ENCODE data around the gene ANKRD13C. TPM values are rescaled to one million over a fixed set of nuclear protein-coding genes. Genes with fewer than 3 reads are reported as not detected.

The ANKRD13C gene
- total RNA-seq, 1 experiment from 2014 or later = 21.3 TPM

DNA sequence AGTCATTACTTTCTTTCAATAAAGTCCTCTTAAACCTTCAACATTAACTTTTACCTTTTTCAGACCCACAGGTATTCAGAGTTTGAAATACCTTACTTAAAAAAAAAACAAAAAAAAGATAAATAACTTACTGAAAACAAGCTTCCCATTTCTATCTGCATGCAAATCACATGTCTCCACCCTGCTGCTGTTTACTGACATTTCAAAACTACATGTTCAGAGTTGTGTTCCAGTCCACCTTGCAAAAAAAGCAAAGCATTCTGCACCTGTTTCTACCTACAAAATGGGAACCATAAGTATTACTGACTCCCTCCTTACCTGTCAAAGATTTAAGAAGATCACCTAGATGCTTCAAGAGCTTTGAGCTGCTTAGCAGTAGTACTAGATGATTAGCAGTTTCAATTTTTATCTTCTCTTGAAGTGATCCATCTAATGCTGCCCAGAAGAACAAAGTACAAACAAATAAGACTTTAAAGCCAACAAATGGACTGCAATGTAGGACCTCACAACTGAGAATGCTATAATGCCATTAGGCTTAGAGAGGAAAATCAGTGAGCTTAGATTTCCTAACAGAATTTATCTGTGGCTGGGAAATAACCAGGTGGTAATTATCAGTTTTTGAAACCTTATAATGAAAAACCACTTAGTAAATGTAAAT lies 61.2 kb downstream of the ANKRD13C start:
- H3K27ac ChIP-seq = no peak overlapping the region
- no peaks in the 10 kb centered on the region for H3K4me1 ChIP-seq
- no peak for DNase-seq
- no peaks in the 10 kb centered on the region for H3K9me3 ChIP-seq (replicated peaks)
- H3K4me3 ChIP-seq = no peak overlapping the region
- peaks cover 11% of the 10 kb centered on the region for H3K36me3 ChIP-seq
- no peaks in the 10 kb centered on the region for H3K27me3 ChIP-seq

DNA sequence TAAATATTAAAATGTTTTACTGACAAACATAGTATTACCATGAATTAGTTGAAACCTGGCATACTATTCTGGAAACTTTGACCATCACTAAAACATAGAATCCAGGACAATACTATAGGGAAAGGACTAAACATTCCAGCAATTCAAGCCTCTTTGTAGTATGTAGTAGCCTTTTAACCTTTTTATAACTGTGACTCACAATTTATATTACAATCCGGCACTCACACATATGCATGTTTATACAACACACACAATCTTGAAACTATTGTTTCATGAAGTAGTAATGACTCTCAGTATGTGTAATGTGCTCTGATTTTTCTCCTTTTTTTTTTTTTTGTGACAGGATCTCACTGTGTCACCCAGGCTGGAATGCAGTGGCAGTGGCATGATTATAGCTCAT lies 64.3 kb downstream of the ANKRD13C start:
- no peaks in the 10 kb centered on the region for H3K4me1 ChIP-seq
- H3K36me3 ChIP-seq = peaks cover 11% of the 10 kb centered on the region
- H3K4me3 ChIP-seq = no peak overlapping the region
- no peak overlapping the region for H3K27ac ChIP-seq
- H3K27me3 ChIP-seq = no peaks in the 10 kb centered on the region
- DNase-seq = no peak
- no peaks in the 10 kb centered on the region for H3K9me3 ChIP-seq (replicated peaks)

DNA sequence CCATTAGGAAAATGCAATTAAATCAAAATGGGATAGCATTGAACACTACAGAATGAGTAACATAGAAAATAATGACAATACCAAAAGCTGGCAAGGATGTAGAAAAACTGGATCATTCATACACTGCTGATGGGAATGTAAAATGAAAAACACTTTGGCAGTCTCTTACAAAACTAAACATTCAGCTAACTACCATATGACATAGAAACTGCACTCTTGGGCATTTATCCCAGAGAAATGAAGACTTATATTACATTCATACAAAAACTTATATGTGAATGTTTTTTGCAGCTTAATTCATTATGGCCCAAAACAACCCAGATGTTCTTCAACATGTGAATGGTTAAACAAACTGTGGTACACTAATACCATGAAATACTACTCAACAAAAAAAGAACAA lies 66.4 kb downstream of the ANKRD13C start:
- Histone ChIP-seq H3K4me1 (no peaks in the 10 kb centered on the region), H3K9me3 (replicated peaks) (no peaks in the 10 kb centered on the region), H3K27ac (no peak overlapping the region), H3K4me3 (no peak overlapping the region), H3K27me3 (no peaks in the 10 kb centered on the region), H3K36me3 (peaks cover 11% of the 10 kb centered on the region)
- DNase-seq = no peak

DNA sequence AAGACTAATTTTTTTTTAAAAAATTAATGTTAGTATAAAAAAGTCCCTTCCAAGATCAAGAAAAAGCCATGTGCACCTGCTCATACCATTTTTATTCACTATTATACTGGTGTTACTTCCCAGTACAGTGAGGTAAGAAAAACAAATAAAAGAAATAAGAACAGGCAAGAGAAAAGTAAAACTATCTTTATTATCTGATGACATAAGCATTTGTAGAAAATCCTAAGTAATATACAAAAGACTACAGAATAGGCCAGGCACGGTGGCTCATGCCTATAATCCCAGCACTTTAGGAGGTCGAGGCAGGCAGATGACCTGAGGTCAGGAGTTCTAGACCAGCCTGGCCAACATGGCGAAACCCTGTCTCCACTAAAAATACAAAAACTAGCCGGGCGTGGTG lies 68.1 kb downstream of the ANKRD13C start:
- H3K36me3 ChIP-seq = peaks cover 9% of the 10 kb centered on the region; the same call in 1 of the 2 replicates
- H3K27me3 ChIP-seq = no peaks in the 10 kb centered on the region
- H3K27ac ChIP-seq = no peak overlapping the region
- H3K4me1 ChIP-seq = no peaks in the 10 kb centered on the region
- no peaks in the 10 kb centered on the region for H3K9me3 ChIP-seq (replicated peaks)
- DNase-seq = no peak
- no peak overlapping the region for H3K4me3 ChIP-seq

DNA sequence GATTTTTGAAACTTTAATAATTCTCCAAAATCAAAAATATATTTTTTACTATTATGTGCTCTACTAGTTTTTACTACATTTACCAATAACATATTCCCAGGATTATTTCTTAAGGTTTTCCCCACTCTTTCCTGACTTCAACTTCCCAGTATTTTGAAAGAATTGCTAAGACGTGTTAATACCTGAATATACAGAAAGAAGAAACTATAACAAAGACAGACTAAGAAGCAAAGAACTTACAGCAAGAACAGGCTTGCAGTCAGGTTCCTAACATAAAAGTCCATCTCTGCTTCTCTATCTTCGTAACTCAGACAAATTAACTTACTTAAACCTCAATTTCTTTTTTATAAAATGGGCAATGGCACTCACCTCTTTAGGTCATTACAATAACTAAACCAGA lies 70.2 kb downstream of the ANKRD13C start:
- Histone ChIP-seq H3K36me3 (peaks cover 2% of the 10 kb centered on the region; the same call in 1 of the 2 replicates), H3K4me3 (no peak overlapping the region), H3K9me3 (replicated peaks) (no peaks in the 10 kb centered on the region), H3K27ac (no peak overlapping the region), H3K4me1 (no peaks in the 10 kb centered on the region), H3K27me3 (no peaks in the 10 kb centered on the region)
- DNase-seq = no peak

DNA sequence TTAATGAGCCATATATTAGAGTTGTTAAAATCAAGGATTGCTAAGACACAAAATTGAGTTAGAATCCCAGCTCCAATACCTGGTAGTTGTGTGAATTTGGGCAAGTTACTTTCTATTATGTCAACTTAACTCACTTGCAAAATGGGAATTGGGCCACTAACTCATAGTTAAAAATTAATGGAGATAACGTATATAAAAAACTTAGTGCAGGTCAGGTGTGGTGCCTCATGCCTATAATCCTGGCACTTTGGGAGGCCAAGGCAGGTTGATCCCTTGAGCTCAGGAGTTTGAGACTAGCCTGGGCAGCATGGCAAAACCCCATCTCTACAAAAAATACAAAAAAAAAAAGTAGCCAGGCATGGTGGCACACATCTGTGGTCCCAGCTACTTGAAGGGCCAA lies 75.8 kb downstream of the ANKRD13C start:
- H3K27ac ChIP-seq = no peak overlapping the region
- no peaks in the 10 kb centered on the region for H3K27me3 ChIP-seq
- no peaks in the 10 kb centered on the region; the same call in 1 of the 2 replicates for H3K9me3 ChIP-seq (replicated peaks)
- no peaks in the 10 kb centered on the region for H3K4me1 ChIP-seq
- DNase-seq = no peak
- H3K36me3 ChIP-seq = peaks cover 9% of the 10 kb centered on the region
- H3K4me3 ChIP-seq = no peak overlapping the region

DNA sequence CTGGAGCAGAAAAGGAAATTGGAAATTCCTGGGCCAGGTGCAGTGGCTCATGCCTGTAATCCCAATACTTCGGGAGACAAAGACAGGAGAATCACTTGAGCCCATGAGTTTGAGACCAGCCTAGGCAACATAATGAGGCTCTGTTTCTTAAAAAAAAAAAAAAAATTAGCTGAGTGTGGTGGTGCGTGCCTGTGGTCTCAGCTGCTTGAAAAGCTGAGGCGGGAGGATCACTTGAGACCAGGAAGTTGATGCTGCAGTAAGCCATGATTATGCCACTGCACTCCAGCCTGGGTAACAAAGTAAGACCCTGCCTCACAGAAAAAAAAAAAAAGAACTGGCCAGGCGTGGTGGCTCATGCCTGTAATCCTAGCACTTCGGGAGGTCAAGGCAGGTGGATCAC lies 76.6 kb downstream of the ANKRD13C start:
- Histone ChIP-seq H3K36me3 (peaks cover 12% of the 10 kb centered on the region), H3K27ac (no peak overlapping the region), H3K27me3 (no peaks in the 10 kb centered on the region), H3K4me3 (no peak overlapping the region), H3K4me1 (no peaks in the 10 kb centered on the region), H3K9me3 (replicated peaks) (no peaks in the 10 kb centered on the region; the same call in 1 of the 2 replicates)
- peak; percentile 5 to 38 for DNase-seq

DNA sequence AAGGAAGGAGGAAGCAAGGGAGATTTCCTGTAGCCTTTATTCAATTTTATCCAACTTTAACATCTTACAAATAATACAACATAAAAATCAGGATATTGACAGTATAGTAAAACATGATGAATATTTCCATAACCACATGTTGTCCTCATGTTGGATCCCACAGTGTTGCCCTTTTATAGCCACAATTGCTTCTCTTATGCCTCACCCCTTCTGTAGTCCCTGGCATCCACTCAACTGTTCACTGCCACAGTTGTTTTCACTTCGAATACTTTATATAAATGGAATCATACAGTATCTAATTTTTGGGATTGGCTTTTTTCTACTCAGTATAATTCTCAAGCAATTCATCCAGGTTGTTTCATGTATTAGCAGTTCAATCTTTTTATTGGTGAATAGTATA lies 88.6 kb downstream of the ANKRD13C start:
- H3K27ac ChIP-seq = no peak overlapping the region
- H3K4me1 ChIP-seq = no peaks in the 10 kb centered on the region
- no peaks in the 10 kb centered on the region for H3K9me3 ChIP-seq (replicated peaks)
- peaks cover 16% of the 10 kb centered on the region; the same call in 1 of the 2 replicates for H3K36me3 ChIP-seq
- DNase-seq = no peak
- H3K4me3 ChIP-seq = no peak overlapping the region
- H3K27me3 ChIP-seq = no peaks in the 10 kb centered on the region

DNA sequence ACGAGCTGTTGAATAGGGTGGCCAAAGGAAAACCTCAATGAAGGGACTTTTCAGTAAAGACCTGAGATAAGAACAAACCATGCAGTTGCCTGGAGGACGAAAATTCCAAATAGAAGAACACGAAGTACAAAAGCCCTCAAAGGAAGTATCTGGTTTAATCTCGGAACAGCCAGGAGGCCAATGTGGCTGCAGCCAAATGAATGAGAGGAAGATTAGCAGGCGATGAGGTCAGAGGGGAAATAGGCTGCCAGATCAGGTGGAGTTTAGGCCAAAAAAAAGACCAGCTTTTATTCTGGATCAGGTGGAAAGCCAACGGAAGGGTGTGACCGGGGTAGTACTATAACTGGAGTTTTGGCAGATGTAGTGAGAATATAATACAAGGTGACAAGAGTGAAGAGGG lies 89.7 kb downstream of the ANKRD13C start:
- Histone ChIP-seq H3K27ac (no peak overlapping the region), H3K4me3 (no peak overlapping the region), H3K4me1 (no peaks in the 10 kb centered on the region), H3K36me3 (peaks cover 16% of the 10 kb centered on the region; the same call in 1 of the 2 replicates), H3K9me3 (replicated peaks) (no peaks in the 10 kb centered on the region), H3K27me3 (no peaks in the 10 kb centered on the region)
- DNase-seq = no peak

DNA sequence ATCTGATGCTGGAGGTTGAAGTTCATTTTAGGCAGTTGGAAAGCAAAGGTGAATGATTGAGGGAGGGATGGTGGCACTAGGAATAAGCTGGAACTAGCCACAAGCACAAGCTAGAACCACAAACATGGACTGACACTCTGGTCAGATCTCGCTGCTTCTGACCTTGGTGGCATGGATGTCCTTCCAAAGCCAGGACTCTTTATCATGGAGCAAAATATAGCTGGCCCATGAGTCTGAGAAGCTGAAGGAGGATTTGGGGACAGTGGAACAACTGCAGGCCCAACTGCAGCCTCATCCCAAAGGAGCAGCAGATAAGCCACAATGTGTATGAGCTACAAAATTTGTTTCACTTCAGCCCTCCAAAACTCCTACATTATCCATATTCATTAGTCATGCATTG lies 97.9 kb downstream of the ANKRD13C start:
- Histone ChIP-seq H3K27me3 (no peaks in the 10 kb centered on the region), H3K4me3 (no peak overlapping the region), H3K4me1 (no peaks in the 10 kb centered on the region), H3K27ac (no peak overlapping the region), H3K9me3 (replicated peaks) (no peaks in the 10 kb centered on the region), H3K36me3 (peaks cover 11% of the 10 kb centered on the region)
- DNase-seq = peak in 1 of 2 experiments; percentile 5

DNA sequence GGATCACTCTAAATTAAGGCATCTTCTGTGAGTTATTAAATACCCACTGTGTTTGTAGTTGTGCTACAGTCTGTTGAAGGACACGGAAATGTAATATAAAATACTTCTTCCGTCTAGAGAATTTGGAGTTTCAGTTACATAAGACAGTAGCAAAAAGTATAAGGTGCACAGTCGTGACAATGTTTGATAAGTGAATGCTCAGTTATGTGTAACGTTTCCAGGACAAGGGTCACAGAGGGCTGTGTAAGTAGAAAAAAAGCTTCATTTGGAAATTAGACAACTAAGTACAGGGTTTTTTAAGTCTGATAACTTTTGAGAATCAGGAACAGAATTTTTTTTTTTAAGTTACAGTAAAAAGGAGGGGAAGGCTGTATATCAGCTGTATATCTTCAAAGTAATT lies 105.8 kb downstream of the ANKRD13C start:
- no peak overlapping the region for H3K27ac ChIP-seq
- no peak overlapping the region for H3K4me3 ChIP-seq
- peaks cover 84% of the 10 kb centered on the region for H3K36me3 ChIP-seq
- no peaks in the 10 kb centered on the region for H3K4me1 ChIP-seq
- no peaks in the 10 kb centered on the region for H3K9me3 ChIP-seq (replicated peaks)
- no peak for DNase-seq
- H3K27me3 ChIP-seq = no peaks in the 10 kb centered on the region

DNA sequence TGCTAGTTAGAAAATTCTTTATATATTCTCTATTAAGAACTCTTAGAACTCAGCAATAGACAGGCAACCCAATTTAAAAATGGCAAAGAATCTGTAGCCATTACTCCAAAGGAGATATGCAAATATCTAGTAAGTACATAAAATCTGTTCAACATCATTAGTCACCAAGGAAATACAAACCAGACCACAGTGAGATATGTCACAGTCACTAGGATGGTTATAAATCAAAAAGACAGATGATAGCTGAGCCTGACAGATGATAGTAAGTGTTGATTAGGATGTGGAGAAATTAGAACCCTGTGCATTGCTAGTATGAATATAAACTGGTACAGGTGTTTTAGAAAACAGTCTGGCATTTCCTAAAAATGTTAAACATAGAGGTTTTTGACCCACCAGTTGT lies 106.8 kb downstream of the ANKRD13C start:
- Histone ChIP-seq H3K9me3 (replicated peaks) (no peaks in the 10 kb centered on the region), H3K4me1 (no peaks in the 10 kb centered on the region), H3K27me3 (no peaks in the 10 kb centered on the region), H3K27ac (no peak overlapping the region), H3K36me3 (peaks cover 92% of the 10 kb centered on the region), H3K4me3 (no peak overlapping the region)
- DNase-seq = no peak

DNA sequence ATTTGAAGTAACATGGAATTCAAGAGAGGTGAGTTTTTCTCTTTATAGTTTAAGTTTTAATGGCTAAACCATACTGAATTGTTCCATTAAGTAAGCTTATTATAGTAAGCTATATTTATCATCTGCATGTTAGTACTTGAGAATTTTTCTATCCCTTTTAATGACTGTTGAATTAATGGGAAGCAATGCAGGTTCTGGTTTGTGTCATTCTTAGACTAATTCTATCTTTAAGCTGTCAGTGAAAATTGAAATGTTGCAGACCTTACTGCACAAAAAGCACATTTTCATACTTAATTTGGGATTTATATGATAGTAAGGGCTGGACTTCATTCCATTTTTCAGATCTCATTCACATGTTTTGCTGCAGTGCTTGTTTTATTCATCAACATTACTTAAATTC lies 107.4 kb downstream of the ANKRD13C start:
- DNase-seq = no peak
- no peaks in the 10 kb centered on the region for H3K9me3 ChIP-seq (replicated peaks)
- no peak overlapping the region for H3K27ac ChIP-seq
- no peaks in the 10 kb centered on the region for H3K4me1 ChIP-seq
- H3K4me3 ChIP-seq = no peak overlapping the region
- H3K36me3 ChIP-seq = peaks cover 90% of the 10 kb centered on the region
- no peaks in the 10 kb centered on the region for H3K27me3 ChIP-seq

DNA sequence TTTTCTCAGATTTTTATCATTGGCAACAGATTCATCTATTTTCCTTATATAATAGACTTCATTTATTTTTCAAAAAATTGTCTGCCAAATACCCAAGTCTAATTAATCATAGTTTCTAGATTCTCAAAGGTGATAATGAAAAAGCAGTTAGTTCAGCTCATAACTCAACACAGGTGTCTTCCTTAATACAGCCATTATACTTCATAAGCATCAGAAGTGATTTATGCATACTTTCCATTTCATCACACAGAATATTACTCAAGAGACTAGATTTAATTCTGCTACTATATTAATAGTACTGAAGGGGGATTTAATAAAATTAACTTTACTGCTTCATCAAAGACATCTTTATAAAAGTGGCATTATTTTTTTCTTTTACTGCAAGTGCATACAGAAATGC lies 114.6 kb downstream of the ANKRD13C start:
- H3K36me3 ChIP-seq = peaks cover 87% of the 10 kb centered on the region

DNA sequence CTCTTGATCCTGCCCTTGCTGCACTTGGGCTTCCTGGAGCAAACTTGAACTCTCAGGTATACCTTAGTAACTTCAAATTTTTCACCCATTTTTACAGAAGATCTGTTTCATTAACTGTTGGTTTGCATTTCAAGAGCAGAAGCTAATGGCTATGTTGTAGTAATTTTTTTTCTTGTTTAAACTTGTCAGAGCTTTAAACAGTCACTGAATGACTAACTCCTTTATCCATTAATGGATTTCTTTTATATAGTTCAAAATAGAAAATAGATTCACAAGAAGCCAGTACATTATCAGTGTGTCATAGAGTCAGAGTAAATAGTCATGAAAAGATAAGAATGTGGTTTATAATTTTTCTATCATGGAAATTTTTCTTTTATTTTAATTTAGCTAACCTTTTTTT lies 119.8 kb downstream of the ANKRD13C start:
- Histone ChIP-seq H3K27ac (no peak overlapping the region), H3K4me1 (no peaks in the 10 kb centered on the region), H3K36me3 (peaks cover 92% of the 10 kb centered on the region), H3K9me3 (replicated peaks) (0 out of 2 replicates have a peak, but pooled peaks cover 2% of the 10 kb centered on the region), H3K4me3 (no peak overlapping the region), H3K27me3 (no peaks in the 10 kb centered on the region)
- DNase-seq = no peak

More for the DNA sequence above, 114.6 kb downstream of the ANKRD13C start:
- Histone ChIP-seq H3K4me3 (no peak overlapping the region), H3K9me3 (replicated peaks) (0 out of 2 replicates have a peak, but pooled peaks cover 2% of the 10 kb centered on the region), H3K4me1 (no peaks in the 10 kb centered on the region), H3K27me3 (no peaks in the 10 kb centered on the region), H3K27ac (no peak overlapping the region)
- no peak for DNase-seq

DNA sequence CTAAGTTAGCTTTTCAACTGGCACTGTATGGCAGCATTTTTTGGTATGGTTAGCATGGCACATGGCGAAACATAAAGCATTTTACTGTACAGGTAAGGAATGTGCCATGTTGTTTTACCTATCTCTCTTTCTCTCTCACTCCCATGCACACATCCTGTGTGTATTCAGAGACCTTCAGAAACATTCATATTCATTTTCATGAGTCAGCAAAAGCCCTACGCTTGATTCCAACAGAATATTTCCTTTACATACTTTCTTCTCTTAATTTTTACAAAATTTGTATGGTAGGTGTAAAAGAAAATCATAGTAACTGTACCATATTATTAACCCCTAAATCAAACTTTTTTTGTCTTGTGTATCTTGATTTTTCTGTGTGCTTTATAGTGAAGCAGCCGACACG lies 123.0 kb downstream of the ANKRD13C start:
- no peaks in the 10 kb centered on the region for H3K4me1 ChIP-seq
- H3K4me3 ChIP-seq = no peak overlapping the region
- no peaks in the 10 kb centered on the region for H3K9me3 ChIP-seq (replicated peaks)
- H3K36me3 ChIP-seq = peaks cover 86% of the 10 kb centered on the region
- H3K27ac ChIP-seq = no peak overlapping the region
- DNase-seq = no peak
- no peaks in the 10 kb centered on the region for H3K27me3 ChIP-seq

All from SJCRH30 (cell line).